ENCODE results near the gene ANKRD13B. TPM values are rescaled to one million over a fixed set of nuclear protein-coding genes. Genes with fewer than 3 reads are reported as not detected.

ANKRD13B gene
- total RNA-seq, 4 donors from 2014 or later = 2.9 to 8.6 (median 5.6) TPM

- WGBS, 2 donors (ENCODE audit: low coverage in 1 of 2) = 95% methylated on average over 9 of the region's 9 CpGs; no CpG with 5 or more reads in 1 of the 2 donors
- in situ Hi-C loops (cut with MboI; ENCODE audit: low pct_ligation_motif_present in 1 of 4, low pct_unique_long_range_greater_than_20kb in 1 of 4, low sequenced_read_pairs in 3 of 4) (no loop called here), intact Hi-C loops (cut with DNase I; ENCODE audit: low total_unique reads) (no loop called here)
- Histone ChIP-seq H3K4me3 (no peak overlapping the region), H3K27me3 (no peaks in the 10 kb centered on the region), H3K9me3 (no peaks in the 10 kb centered on the region), H3K27ac (peak overlapping the region in 1 of 4 donors; percentile 12), H3K36me3 (peaks cover 0 to 12% (median 4%) of the 10 kb centered on the region in 4 donors), H3K4me1 (peaks cover 6 to 28% (median 22%) of the 10 kb centered on the region in 4 donors)
- TF ChIP-seq EP300 (IDR thresholded peaks at IDR 0.05; ENCODE audit: low read depth) (no peak), POLR2AphosphoS5 (IDR thresholded peaks at IDR 0.05) (no peak), POLR2A (IDR thresholded peaks at IDR 0.05) (no peak)
- TF ChIP-seq, protein P1, sequence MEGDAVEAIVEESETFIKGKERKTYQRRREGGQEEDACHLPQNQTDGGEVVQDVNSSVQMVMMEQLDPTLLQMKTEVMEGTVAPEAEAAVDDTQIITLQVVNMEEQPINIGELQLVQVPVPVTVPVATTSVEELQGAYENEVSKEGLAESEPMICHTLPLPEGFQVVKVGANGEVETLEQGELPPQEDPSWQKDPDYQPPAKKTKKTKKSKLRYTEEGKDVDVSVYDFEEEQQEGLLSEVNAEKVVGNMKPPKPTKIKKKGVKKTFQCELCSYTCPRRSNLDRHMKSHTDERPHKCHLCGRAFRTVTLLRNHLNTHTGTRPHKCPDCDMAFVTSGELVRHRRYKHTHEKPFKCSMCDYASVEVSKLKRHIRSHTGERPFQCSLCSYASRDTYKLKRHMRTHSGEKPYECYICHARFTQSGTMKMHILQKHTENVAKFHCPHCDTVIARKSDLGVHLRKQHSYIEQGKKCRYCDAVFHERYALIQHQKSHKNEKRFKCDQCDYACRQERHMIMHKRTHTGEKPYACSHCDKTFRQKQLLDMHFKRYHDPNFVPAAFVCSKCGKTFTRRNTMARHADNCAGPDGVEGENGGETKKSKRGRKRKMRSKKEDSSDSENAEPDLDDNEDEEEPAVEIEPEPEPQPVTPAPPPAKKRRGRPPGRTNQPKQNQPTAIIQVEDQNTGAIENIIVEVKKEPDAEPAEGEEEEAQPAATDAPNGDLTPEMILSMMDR (IDR thresholded peaks at IDR 0.05) = no peak
- no peak for DNase-seq
Observed at GRCh38 chr17:29577001-29577370, 15.9 kb upstream of the ANKRD13B start.

DNA sequence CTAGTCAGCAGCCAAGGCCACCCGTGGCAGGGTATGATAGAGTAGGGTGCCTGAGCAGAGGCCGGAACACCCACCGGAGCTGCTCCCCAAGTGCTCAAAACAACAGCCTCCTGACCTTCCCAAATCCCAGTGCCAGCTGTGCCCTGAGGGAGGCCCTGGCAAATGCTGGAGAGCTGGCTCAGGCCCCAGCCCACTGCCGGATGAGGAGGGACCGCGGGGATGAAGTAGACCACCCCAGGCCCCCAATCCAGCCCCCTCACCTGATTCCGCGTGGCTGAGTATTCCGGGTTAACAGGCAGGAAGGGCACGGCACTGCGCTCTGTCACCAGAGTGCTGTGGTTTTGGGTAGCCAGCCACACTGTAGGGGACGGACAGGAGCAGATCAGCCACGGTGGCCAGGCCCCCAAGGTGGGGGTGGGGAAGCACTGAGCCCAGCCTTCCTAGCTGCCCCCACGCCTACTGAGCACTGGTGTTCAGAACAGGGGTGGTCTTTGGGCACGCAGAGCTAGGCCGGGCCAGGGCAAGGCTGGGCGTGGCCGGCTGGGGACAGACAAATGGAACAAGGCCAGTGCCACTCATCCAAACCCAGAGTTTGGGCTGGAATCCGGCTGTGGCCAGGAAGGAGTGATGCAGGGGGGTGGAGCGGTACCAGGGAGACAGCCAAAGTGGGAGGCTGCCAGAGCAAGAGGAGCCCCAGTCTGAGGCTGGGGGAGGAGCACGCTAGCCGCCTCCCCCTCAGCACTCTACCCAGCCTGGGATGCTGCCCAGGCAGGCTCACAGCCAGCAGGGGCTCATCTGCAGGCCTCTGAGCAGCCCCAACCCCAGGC is 15.3 kb upstream of the ANKRD13B start:
- intact Hi-C loops (cut with DNase I; ENCODE audit: low total_unique reads) = no loop called here
- Histone ChIP-seq H3K9me3 (no peaks in the 10 kb centered on the region), H3K27ac (peak overlapping the region in 1 of 4 donors; percentile 12), H3K27me3 (no peaks in the 10 kb centered on the region), H3K4me1 (peaks cover 6 to 22% (median 19%) of the 10 kb centered on the region in 4 donors), H3K36me3 (peaks cover 0 to 12% (median 4%) of the 10 kb centered on the region in 4 donors), H3K4me3 (no peak overlapping the region)
- DNase-seq = no peak
- 75% methylated on average over 14 of the region's 22 CpGs; no CpG with 5 or more reads in 1 of the 2 donors for WGBS, 2 donors (ENCODE audit: low coverage in 1 of 2)
- in situ Hi-C loops (cut with MboI; ENCODE audit: low pct_ligation_motif_present in 1 of 4, low pct_unique_long_range_greater_than_20kb in 1 of 4, low sequenced_read_pairs in 3 of 4) = no loop called here
- no peak for TF ChIP-seq POLR2AphosphoS5 (IDR thresholded peaks at IDR 0.05)
- TF ChIP-seq, protein P1 (IDR thresholded peaks at IDR 0.05) = no peak
- no peak for TF ChIP-seq POLR2A (IDR thresholded peaks at IDR 0.05)
- TF ChIP-seq EP300 (IDR thresholded peaks at IDR 0.05; ENCODE audit: low read depth) = no peak

- H3K27me3 ChIP-seq = no peaks in the 10 kb centered on the region
- in situ Hi-C loops (cut with MboI; ENCODE audit: low pct_ligation_motif_present in 1 of 4, low pct_unique_long_range_greater_than_20kb in 1 of 4, low sequenced_read_pairs in 3 of 4) (no loop called here), intact Hi-C loops (cut with DNase I; ENCODE audit: low total_unique reads) (no loop called here)
- no peak overlapping the region for H3K4me3 ChIP-seq
- TF ChIP-seq EP300 (IDR thresholded peaks at IDR 0.05; ENCODE audit: low read depth) (no peak), POLR2AphosphoS5 (IDR thresholded peaks at IDR 0.05) (no peak), POLR2A (IDR thresholded peaks at IDR 0.05) (no peak)
- TF ChIP-seq, protein P1 (IDR thresholded peaks at IDR 0.05) = no peak
- no peaks in the 10 kb centered on the region for H3K9me3 ChIP-seq
- peaks cover 0 to 12% (median 4%) of the 10 kb centered on the region in 4 donors for H3K36me3 ChIP-seq
- H3K4me1 ChIP-seq = peaks cover 6 to 18% (median 13%) of the 10 kb centered on the region in 4 donors
- H3K27ac ChIP-seq = no peak overlapping the region
- WGBS, 2 donors (ENCODE audit: low coverage in 1 of 2) = 90% methylated on average over 2 to 14 of the region's 14 CpGs
- DNase-seq = no peak
Observed at GRCh38 chr17:29578626-29579485, 14.1 kb upstream of the ANKRD13B start.

Data from transverse colon (tissue), 4 donors.